H9 (cell line): ENCODE measurements around the gene DMRT1. TPM values are rescaled to one million over a fixed set of nuclear protein-coding genes. Genes with fewer than 3 reads are reported as not detected.

ENCODE experiments used
- DNase-seq: peaks from one replicate; pipeline ENCODE4 v3.0.0-alpha.2; 2017
- H2AFZ ChIP-seq: one replicate; pipeline ENCODE4 v1.6.1; 2013; ENCODE audit warnings: mild to moderate bottlenecking, low read length, control low read depth, moderate library complexity
- H2AK5ac ChIP-seq: 2 replicates; pipeline ENCODE4 v1.6.1; 2013; ENCODE audit warnings: low read length, control low read depth, mixed read lengths; ENCODE audit not compliant: insufficient read length
- H2BK120ac ChIP-seq: one replicate; pipeline ENCODE4 v1.6.1; 2013; ENCODE audit warnings: low read depth, mild to moderate bottlenecking, low read length, control low read depth, inconsistent platforms; ENCODE audit not compliant: poor library complexity, severe bottlenecking
- H2BK12ac ChIP-seq: 2 replicates; pipeline ENCODE4 v1.6.1; 2013; ENCODE audit warnings: low read length, control low read depth, mixed read lengths, low read depth; ENCODE audit not compliant: insufficient read length
- H2BK15ac ChIP-seq: 2 replicates; pipeline ENCODE4 v1.6.1; 2013; ENCODE audit warnings: low read depth, low read length, control low read depth
- H2BK20ac ChIP-seq: one replicate; pipeline ENCODE4 v1.6.1; 2013; ENCODE audit warnings: low read depth, mild to moderate bottlenecking, low read length, control low read depth, inconsistent platforms; ENCODE audit not compliant: poor library complexity, severe bottlenecking
- H2BK5ac ChIP-seq: 2 replicates; pipeline ENCODE4 v1.6.1; 2013; ENCODE audit warnings: low read length, control low read depth, mixed read lengths; ENCODE audit not compliant: insufficient read length
- H3K14ac ChIP-seq: 2 replicates; pipeline ENCODE4 v1.6.1; 2013; ENCODE audit warnings: low read length, control low read depth; ENCODE audit not compliant: insufficient read depth
- H3K18ac ChIP-seq: 2 replicates; pipeline ENCODE4 v1.6.1; 2013; ENCODE audit warnings: low read depth, mild to moderate bottlenecking, mixed read lengths, low read length, control low read depth; ENCODE audit not compliant: insufficient read length
- H3K23ac ChIP-seq: 2 replicates; pipeline ENCODE4 v1.6.1; 2013; ENCODE audit warnings: low read length, control low read depth, mixed read lengths, low read depth; ENCODE audit not compliant: insufficient read length
- H3K23me2 ChIP-seq: 2 replicates; pipeline ENCODE4 v1.6.1; 2013; ENCODE audit warnings: low read depth, mild to moderate bottlenecking, mixed read lengths, low read length, control low read depth; ENCODE audit not compliant: insufficient read length, poor library complexity, severe bottlenecking
- H3K27ac ChIP-seq: 2 replicates; pipeline ENCODE4 v1.5.1; 2013; ENCODE audit warnings: low read length, control low read depth, mixed read lengths, low read depth; ENCODE audit not compliant: insufficient read length
- H3K27me3 ChIP-seq: 2 replicates; pipeline ENCODE4 v1.6.1; 2013; ENCODE audit warnings: low read length, control low read depth, inconsistent platforms; ENCODE audit not compliant: insufficient read depth
- H3K4ac ChIP-seq: 2 replicates; pipeline ENCODE4 v1.6.1; 2013; ENCODE audit warnings: low read depth, mild to moderate bottlenecking, control low read depth, inconsistent platforms, low read length, moderate library complexity
- H3K4me1 ChIP-seq: 2 replicates; pipeline ENCODE4 v1.6.1; 2013; ENCODE audit warnings: low read length, control low read depth, inconsistent platforms; ENCODE audit not compliant: insufficient read depth
- H3K4me2 ChIP-seq: 2 replicates; pipeline ENCODE4 v1.6.1; 2013; ENCODE audit warnings: low read length, control low read depth, mixed read lengths; ENCODE audit not compliant: insufficient read length, insufficient read depth
- H3K56ac ChIP-seq: 2 replicates; pipeline ENCODE4 v1.6.1; 2013; ENCODE audit warnings: low read depth, mild to moderate bottlenecking, mixed read lengths, low read length, control low read depth; ENCODE audit not compliant: insufficient read length
- H3K79me1 ChIP-seq: 2 replicates; pipeline ENCODE4 v1.6.1; 2013; ENCODE audit warnings: low read depth, mild to moderate bottlenecking, moderate library complexity, low read length, control low read depth, inconsistent platforms; ENCODE audit not compliant: insufficient read depth, poor library complexity, severe bottlenecking
- H3K79me2 ChIP-seq: 2 replicates; pipeline ENCODE4 v1.6.1; 2013; ENCODE audit warnings: low read length, control low read depth, inconsistent platforms; ENCODE audit not compliant: insufficient read depth
- H3K9ac ChIP-seq: 2 replicates; pipeline ENCODE4 v1.6.1; 2013; ENCODE audit warnings: low read length, control low read depth, mixed read lengths; ENCODE audit not compliant: insufficient read length; ENCODE audit errors: extremely low read depth
- H3K9me3 ChIP-seq: one replicate; pipeline ENCODE4 v1.6.1; 2013; ENCODE audit warnings: low read depth, low read length, inconsistent platforms; ENCODE audit not compliant: control insufficient read depth
- H3T11ph ChIP-seq: one replicate; pipeline ENCODE4 v1.6.1; 2013; ENCODE audit warnings: mild to moderate bottlenecking, low read length, control low read depth, inconsistent platforms
- H4K20me1 ChIP-seq: one replicate; pipeline ENCODE4 v1.6.1; 2013; ENCODE audit not compliant: control insufficient read depth, insufficient read length, insufficient read depth
- H4K5ac ChIP-seq: 2 replicates; pipeline ENCODE4 v1.6.1; 2013; ENCODE audit warnings: low read depth, mild to moderate bottlenecking, mixed read lengths, low read length, control low read depth; ENCODE audit not compliant: insufficient read length
- H4K8ac ChIP-seq: replicated peaks from 2 replicates; pipeline ENCODE4 v1.6.1; 2013; ENCODE audit warnings: low read length, control low read depth, mixed read lengths, low read depth; ENCODE audit not compliant: insufficient read length
- H4K91ac ChIP-seq: 2 replicates; pipeline ENCODE4 v1.6.1; 2013; ENCODE audit warnings: low read depth, mild to moderate bottlenecking, moderate library complexity, mixed read lengths, low read length, control low read depth; ENCODE audit not compliant: insufficient read length
- H3K27ac Mint-ChIP-seq, 3 experiments: 2 replicates in 2 of 3; 3 replicates in 1 of 3; pipeline ENCODE4 v1.8.0; 2020 to 2021; ENCODE audit warnings: mixed read lengths in 3 of 3, mild to moderate bottlenecking in 1 of 3, moderate library complexity in 1 of 3
- H3K27me3 Mint-ChIP-seq: 2 replicates; pipeline ENCODE4 v1.8.0; 2021; ENCODE audit warnings: low read depth, mild to moderate bottlenecking, moderate library complexity, mixed read lengths
- H3K36me3 Mint-ChIP-seq, 3 experiments: 2 replicates in 2 of 3; 3 replicates in 1 of 3; pipeline ENCODE4 v1.8.0; 2020 to 2021; ENCODE audit warnings: low read depth in 3 of 3, mixed read lengths in 3 of 3; ENCODE audit not compliant: insufficient read depth in 1 of 3
- H3K4me1 Mint-ChIP-seq, 2 experiments: 2 replicates each; pipeline ENCODE4 v1.8.0; 2020; ENCODE audit warnings: mixed read lengths in 2 of 2
- H3K4me3 Mint-ChIP-seq, 2 experiments: 2 replicates in 1 of 2; 3 replicates in 1 of 2; pipeline ENCODE4 v1.8.0; 2020 to 2021; ENCODE audit warnings: mild to moderate bottlenecking in 2 of 2, mixed read lengths in 2 of 2, moderate library complexity in 1 of 2
- H3K9me3 Mint-ChIP-seq, 2 experiments: 2 replicates in 1 of 2; 3 replicates in 1 of 2; pipeline ENCODE4 v1.8.0; 2020; ENCODE audit warnings: mild to moderate bottlenecking in 2 of 2, mixed read lengths in 2 of 2, moderate library complexity in 1 of 2
- CTCF ChIP-seq: fragments of 200-600 bp; sonication (generic); conservative IDR thresholded peaks from 3 replicates; pipeline ENCODE4 v1.8.0; 2021; ENCODE audit warnings: antibody characterized with exemption, mild to moderate bottlenecking
- WGBS: extraction: QIAGEN DNeasy Blood & Tissue Kit; methylation state at CpG from one replicate; pipeline ENCODE4 v1.1.7; 2013; ENCODE audit warnings: missing lambda C conversion rate, low lambda C conversion rate, mixed read lengths; ENCODE audit not compliant: insufficient read length; ENCODE audit errors: extremely low coverage; 5-methylcytosine and 5-hydroxymethylcytosine counted together
- total RNA-seq: library from RNA; stranded (reverse); gene quantifications from 2 replicates; pipeline ENCODE4 v1.2.1, GENCODE V29; 2021

The DMRT1 gene
- total RNA-seq, 1 experiment from 2014 or later: not detected

GRCh38 chr9:928363-929042 is 87.0 kb downstream of the DMRT1 start:
- Histone ChIP-seq H3K14ac (no peak overlapping the region), H3K9ac (no peak overlapping the region), H4K91ac (no peak overlapping the region), H3T11ph (no peak overlapping the region), H3K18ac (no peak overlapping the region), H3K79me2 (no peaks in the 10 kb centered on the region), H3K27me3 (no peaks in the 10 kb centered on the region), H3K56ac (no peak overlapping the region), H3K9me3 (no peaks in the 10 kb centered on the region), H2BK15ac (no peak overlapping the region), H2AFZ (no peak overlapping the region), H3K79me1 (no peaks in the 10 kb centered on the region), H3K27ac (no peak overlapping the region), H2BK5ac (no peak overlapping the region), H3K4me2 (no peak overlapping the region), H2BK12ac (no peak overlapping the region), H2BK20ac (no peak overlapping the region), H2AK5ac (no peak overlapping the region), H3K4ac (no peak overlapping the region), H3K23me2 (no peaks in the 10 kb centered on the region), H4K20me1 (no peaks in the 10 kb centered on the region), H2BK120ac (no peak overlapping the region), H3K4me1 (no peaks in the 10 kb centered on the region; the same call in 1 of the 2 replicates), H4K5ac (no peak overlapping the region), H3K23ac (no peak overlapping the region), H4K8ac (no peak overlapping the region)
- WGBS: no CpG with 5 or more reads among the region's 6 CpGs
- TF ChIP-seq CTCF: peak; percentile 80
- peaks cover 0 to 2% (median 0%) of the 10 kb centered on the region in 3 experiments; a peak in 1 of 7 replicates for H3K36me3 Mint-ChIP-seq
- peak; percentile 63 for DNase-seq
- no peaks in the 10 kb centered on the region for H3K4me1 Mint-ChIP-seq
- H3K9me3 Mint-ChIP-seq: peaks cover 0 to 1% of the 10 kb centered on the region in 2 experiments; a peak in 2 of 5 replicates
- no peak overlapping the region for H3K27ac Mint-ChIP-seq
- peaks cover 3% of the 10 kb centered on the region; the same call in 1 of the 2 replicates for H3K27me3 Mint-ChIP-seq
- no peak overlapping the region for H3K4me3 Mint-ChIP-seq
